Mucosa of descending colon (tissue), 3 donors: ENCODE measurements around the gene STAT2. TPM values are rescaled to one million over a fixed set of nuclear protein-coding genes. Genes with fewer than 3 reads are reported as not detected.
"Not testable (repeated sequence)": the region's sequence is repeated elsewhere in the genome, so short reads cannot be mapped to it uniquely, and the experiment has no call there.

ENCODE experiments used
- ATAC-seq: fragments of 200-7000 bp; cut with Tn5 transposase; one replicate; pipeline ENCODE4 v1.9.1; 2020; ENCODE audit warnings: mild to moderate bottlenecking, moderate library complexity
- DNase-seq, 3 donors: peaks; one replicate each; pipeline ENCODE4 v3.0.0-alpha.2; 2020
- H3K36me3 ChIP-seq: fragments of 200-600 bp; one replicate; pipeline ENCODE4 v1.8.0; 2021; ENCODE audit warnings: low read depth, mild to moderate bottlenecking
- H3K4me1 ChIP-seq: fragments of 200-600 bp; one replicate; pipeline ENCODE4 v1.8.0; 2021; ENCODE audit warnings: low read depth, mild to moderate bottlenecking
- H3K4me3 ChIP-seq: fragments of 200-600 bp; one replicate; pipeline ENCODE4 v1.8.0; 2021; ENCODE audit warnings: mild to moderate bottlenecking
- H3K9me3 ChIP-seq: fragments of 200-600 bp; one replicate; pipeline ENCODE4 v1.8.0; 2021; ENCODE audit warnings: mild to moderate bottlenecking
- CTCF ChIP-seq: fragments of 200-600 bp; IDR thresholded peaks from one replicate; pipeline ENCODE4 v1.8.0; 2022; ENCODE audit warnings: antibody characterized with exemption, mild to moderate bottlenecking
- intact Hi-C, 2 donors: fragments of 100-400 bp; cut with DNase I in 1 of 2; cut with micrococcal nuclease in 1 of 2; formaldehyde crosslinking; loops; one replicate each; pipeline versions ENCODE4 v1.11.0 to v1.11.1; 2022; cut with DNase I, micrococcal nuclease
- total RNA-seq, 3 donors: library from RNA; stranded (reverse); fragmentation: NEBNext Ultra II Directional in 2 of 3; extraction: Animal tissue kit (Norgen Biotek cat#: 25700) in 2 of 3; gene quantifications; one replicate each; pipeline versions ENCODE4 v1.2.1 to v1.2.4, GENCODE V29; 2021 to 2023
- donor health status: DM: no; HTN: no; CAD: no; lungs with moderate emphysema.
- donor health status: DM: no; HTN: no; CAD: no.
- donor health status: DM: no; HTN: yes; CAD: no.

The STAT2 gene
- total RNA-seq, 3 donors from 2014 or later = 82.9 to 112 (median 95.7) TPM

- no peak overlapping the region for H3K4me3 ChIP-seq
- peaks cover 20% of the 10 kb centered on the region for H3K36me3 ChIP-seq
- ATAC-seq = no peak
- H3K4me1 ChIP-seq = no peaks in the 10 kb centered on the region
- no peak for DNase-seq
- TF ChIP-seq CTCF = no peak
- H3K9me3 ChIP-seq = no peaks in the 10 kb centered on the region
- intact Hi-C loops = no loop called here
Observed at GRCh38 chr12:56350662-56351061, 9.2 kb downstream of the STAT2 start.

GRCh38 chr12:56348776-56349175 lies 11.1 kb downstream of the STAT2 start:
- no peak for TF ChIP-seq CTCF
- peaks cover 20% of the 10 kb centered on the region for H3K36me3 ChIP-seq
- H3K4me3 ChIP-seq = no peak overlapping the region
- intact Hi-C loops = no loop called here
- no peaks in the 10 kb centered on the region for H3K4me1 ChIP-seq
- DNase-seq = no peak
- H3K9me3 ChIP-seq = no peaks in the 10 kb centered on the region
- ATAC-seq = no peak

- H3K36me3 ChIP-seq = peaks cover 13% of the 10 kb centered on the region
- H3K4me3 ChIP-seq, DNase-seq, H3K4me1 ChIP-seq, H3K9me3 ChIP-seq, ATAC-seq, intact Hi-C loops: not testable (repeated sequence)
Observed at GRCh38 chr12:56347255-56347654, 12.7 kb downstream of the STAT2 start.

GRCh38 chr12:56346675-56347074 lies 13.2 kb downstream of the STAT2 start:
- H3K36me3 ChIP-seq = peaks cover 13% of the 10 kb centered on the region
- DNase-seq (no peak), ATAC-seq (peak; percentile 22)
- intact Hi-C loops = no loop called here
- no peak overlapping the region for H3K4me3 ChIP-seq
- no peak for TF ChIP-seq CTCF
- no peaks in the 10 kb centered on the region for H3K9me3 ChIP-seq
- no peaks in the 10 kb centered on the region for H3K4me1 ChIP-seq

- H3K9me3 ChIP-seq, DNase-seq, intact Hi-C loops, H3K4me1 ChIP-seq, H3K4me3 ChIP-seq, H3K36me3 ChIP-seq, ATAC-seq: not testable (repeated sequence)
Observed at GRCh38 chr12:56342290-56342689, 17.6 kb downstream of the STAT2 start.

- Histone ChIP-seq H3K4me1 (no peaks in the 10 kb centered on the region), H3K9me3 (no peaks in the 10 kb centered on the region), H3K4me3 (no peak overlapping the region), H3K36me3 (no peaks in the 10 kb centered on the region)
- intact Hi-C loops = no loop called here
- DNase-seq (no peak), ATAC-seq (no peak)
- TF ChIP-seq CTCF = no peak
Observed at GRCh38 chr12:56341616-56342015, 18.3 kb downstream of the STAT2 start.

GRCh38 chr12:56339158-56339422 lies 20.8 kb downstream of the STAT2 start:
- no peaks in the 10 kb centered on the region for H3K4me1 ChIP-seq
- TF ChIP-seq CTCF = no peak
- no peaks in the 10 kb centered on the region for H3K9me3 ChIP-seq
- DNase-seq (no peak), ATAC-seq (peak; percentile 9)
- no peak overlapping the region for H3K4me3 ChIP-seq
- H3K36me3 ChIP-seq = no peaks in the 10 kb centered on the region
- intact Hi-C loops = no loop called here
